Epidermal melanocyte (primary cell): ENCODE data around the gene GUCA2B.

Source experiments
- DNase-seq: peaks from one replicate; pipeline ENCODE4 v3.0.0; 2011; ENCODE audit warnings: low spot score; ENCODE audit not compliant: insufficient read length

Gene GUCA2B

DNA sequence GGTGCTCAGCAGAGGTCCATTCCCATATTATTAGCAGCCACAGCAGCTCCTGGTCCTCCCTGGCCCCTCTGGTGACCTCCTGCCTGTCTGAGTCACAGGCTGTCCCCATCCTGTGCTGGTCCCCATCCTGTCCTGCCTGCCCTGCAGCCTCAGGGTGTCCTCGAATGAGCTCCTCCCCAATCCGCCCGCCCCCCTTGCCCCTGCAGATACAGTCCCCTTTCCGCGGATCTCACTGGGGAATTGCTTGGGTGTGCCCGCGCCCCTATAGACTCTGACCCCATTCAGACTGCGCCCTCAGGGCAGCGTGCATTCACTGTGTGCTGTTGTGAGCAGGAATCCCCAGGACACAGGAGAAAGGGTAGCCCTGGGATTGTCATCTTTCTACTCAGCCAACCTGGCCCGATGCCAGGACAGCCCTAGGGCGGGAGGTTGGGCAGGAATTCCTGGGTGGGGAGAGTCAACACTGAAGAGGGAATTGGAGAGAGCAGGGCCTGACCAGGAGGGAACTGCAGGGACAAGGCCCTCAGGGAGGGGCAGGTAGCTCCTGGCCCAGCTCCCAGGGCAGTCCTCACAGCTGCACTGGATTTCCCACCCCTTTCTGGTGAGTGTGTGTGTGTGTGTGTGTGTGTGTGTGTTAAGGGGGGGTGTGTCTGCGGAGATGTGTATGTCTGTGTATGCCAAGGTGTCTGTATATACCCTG, 12.5 kb downstream of the GUCA2B start:
- no peak for DNase-seq

- no peak for DNase-seq
Observed at GRCh38 chr1:42167611-42168390, 14.6 kb downstream of the GUCA2B start.

DNA sequence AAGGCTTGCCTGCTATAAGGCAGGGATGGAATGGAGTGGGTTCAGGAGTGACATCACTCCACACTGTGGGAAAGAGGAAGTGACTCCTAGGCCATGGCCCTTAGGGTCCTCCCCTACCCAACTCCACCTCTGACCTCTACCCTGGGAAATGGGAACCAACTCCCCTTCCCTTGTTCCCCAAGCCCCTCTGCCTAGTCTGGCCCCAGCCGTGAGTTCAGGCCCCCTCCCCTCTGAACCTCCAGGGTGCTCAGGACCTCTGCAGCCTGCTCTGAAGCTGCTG, 15.1 kb downstream of the GUCA2B start:
- DNase-seq, result no peak

GRCh38 chr1:42168763-42169162, 15.6 kb downstream of the GUCA2B start:
- DNase-seq, result no peak

DNA sequence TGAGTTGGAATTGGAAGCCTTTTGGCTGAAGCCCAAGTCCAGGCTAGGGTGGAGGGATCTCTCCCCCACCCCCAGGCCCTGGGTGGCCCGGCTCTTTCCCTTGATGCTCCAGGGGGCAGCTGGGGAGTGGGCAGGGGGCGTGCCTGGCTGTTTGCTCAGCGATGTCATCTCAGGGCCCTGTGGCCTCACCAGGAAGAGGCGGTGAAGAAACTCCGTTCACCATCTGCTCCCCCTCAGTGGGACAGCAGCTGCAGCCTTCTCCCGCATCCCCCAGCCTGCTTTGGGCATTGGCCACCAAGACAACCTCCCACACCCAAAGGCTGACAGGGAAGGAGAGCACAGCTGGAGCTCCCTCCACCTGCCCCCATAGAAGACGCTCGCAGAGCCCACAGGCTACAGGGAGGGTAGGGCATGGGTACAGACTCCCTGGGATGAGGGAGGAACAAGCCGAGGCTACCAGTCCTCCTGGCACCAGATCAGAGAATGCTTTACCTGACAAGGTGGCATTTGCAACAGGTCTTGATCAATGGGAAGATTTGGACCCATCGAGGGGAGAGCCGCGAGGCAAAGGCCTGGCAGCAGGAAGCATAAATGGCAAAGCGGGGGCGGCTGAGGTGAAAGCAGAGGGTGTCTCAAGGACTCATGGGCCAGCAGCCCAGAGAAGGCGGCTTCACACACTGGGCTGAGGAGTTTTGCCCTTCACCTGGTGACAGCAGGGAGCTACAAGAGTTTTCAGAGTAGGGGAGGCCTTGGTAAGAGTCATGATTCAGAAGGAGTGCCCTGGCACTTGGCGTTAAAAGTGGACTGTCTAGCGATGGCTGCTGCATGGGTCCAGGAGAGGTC, 17.8 kb downstream of the GUCA2B start:
- DNase-seq, result no peak

DNA sequence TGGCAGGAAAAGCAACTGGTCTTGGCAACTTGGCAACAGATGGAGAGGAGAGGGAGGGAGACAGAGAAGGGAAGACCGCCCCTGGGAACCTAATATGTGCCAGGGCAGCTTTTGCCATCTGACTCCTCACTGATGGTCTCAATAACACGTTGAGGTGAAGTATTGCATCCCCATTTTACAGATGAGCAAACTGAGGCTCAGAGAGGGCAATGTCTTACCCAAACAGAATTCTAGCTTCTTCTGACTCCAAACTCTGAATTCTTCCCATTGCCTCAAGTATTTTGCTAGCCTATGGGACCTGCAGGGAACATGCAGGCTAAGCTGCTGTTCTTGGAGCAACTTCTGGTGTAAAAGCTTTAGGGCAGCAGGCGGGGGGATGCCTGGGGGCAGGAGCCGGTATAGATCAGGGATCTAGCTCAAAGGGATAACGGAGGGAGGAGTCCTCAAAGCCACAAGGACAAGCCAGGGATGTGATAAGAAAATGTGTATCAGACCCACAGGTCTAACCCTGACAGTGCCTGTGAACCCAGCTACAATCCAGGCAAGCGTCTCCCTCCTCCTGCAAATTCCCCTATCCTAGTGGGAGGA, 18.6 kb downstream of the GUCA2B start:
- DNase-seq, result no peak

GRCh38 chr1:42172381-42173133, 19.3 kb downstream of the GUCA2B start:
- DNase-seq, result no peak

DNA sequence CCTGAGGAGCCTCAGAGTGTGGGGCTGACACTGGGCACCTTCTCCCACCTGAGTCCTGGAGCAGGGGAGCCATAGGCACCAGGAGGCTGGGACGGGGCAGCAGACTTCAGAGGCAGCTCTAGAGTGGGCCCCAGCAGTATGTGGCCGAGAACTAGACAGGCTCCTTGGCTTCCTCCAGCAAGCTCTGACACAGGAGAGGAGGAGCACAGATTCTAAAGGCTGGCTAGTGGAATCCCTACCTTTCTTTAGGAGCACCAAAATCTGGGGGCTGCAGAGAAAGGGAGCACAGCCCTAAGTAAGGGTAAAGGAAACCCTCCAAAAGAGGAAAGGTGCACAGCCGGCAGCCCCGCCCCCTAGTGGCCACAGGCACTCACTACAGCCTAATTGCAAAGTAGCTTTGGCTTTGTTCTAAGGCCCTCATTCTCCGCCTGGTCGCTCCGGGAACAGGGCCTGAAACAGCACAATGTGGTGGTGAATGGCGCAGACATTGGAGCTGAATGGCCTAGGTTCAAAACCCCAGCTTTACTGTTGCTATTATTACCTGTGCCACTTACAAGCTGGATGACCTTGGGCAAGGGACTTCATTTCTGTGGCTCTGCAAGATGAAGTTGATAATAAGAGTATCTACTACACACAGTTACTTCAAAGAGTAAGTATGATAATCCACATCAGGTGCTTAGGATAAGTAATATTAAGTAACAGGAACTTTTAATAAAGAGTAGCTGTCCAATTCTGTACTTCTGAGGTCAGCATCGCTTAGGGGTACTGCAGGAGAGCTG, 20.1 kb downstream of the GUCA2B start:
- peak; percentile 50 for DNase-seq

DNA sequence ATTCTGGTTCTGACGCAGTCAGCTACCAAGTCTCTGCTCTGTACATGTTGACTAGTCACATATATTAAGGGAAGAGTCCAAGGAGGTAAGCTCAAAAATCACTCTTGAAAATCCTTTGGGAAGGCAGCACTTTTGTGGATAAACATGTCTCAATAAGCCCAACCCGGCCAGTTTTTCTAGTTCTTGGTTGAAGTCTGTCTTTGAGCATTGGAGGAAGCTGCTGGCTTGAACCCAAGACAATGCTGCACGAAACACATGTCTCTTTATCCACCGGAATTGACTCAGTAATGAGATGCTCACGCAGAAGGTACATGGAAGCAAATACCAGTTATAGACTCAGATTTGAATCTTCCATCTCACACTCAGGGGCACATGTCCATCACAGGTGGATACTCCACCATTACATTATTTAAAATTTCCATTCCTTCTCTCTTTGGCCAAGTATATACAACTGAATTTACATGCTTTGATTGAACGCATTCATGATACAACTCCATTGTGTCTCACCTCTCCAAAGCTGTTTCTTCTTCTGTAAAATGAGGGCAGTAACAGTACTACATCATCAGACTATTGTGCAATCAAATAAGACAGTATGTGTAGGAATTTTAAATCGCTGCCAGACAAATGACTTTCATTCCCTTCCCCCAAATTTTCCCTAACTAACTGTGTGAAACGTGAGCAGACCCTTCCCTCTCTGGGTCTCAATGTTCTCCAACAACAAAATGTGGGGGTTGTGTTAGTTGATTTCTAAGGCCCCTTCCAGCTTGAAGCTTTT, 20.9 kb downstream of the GUCA2B start:
- DNase-seq, result no peak

DNA sequence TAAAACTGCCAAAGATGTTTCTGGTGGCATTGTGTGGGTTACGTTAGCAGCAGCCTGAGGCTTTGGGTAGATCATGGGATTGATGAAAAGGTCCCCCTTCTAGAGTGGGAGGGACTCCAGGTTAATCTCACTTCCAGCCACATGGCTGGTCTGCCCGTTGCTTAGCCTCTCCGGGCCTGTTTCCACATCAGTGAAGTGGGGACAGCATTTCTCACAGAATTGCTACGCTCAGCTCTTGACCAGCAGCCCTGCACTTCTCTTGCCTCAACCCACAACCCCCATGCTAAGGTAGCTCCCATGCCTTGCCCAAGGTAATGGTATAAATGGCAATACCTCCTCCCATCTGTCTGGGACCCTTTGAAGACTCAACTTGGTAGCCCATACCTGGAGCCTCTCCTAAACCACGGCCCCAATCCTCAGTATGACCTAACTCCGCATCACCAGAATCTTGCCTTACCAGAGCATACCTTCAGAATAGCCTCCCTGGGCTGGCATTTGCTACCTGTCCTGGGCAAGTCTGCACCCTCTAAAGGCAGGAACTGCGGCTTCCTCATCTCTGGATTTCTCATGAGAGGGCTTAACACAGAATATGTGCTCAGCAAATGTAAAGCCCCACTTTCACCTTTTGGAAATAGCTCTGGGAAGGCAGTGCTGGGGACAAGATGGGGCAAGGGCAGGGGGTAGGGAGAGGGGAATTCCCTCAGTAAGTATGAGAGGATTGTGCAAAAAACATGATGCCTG, 22.3 kb downstream of the GUCA2B start:
- DNase-seq, result no peak

DNA sequence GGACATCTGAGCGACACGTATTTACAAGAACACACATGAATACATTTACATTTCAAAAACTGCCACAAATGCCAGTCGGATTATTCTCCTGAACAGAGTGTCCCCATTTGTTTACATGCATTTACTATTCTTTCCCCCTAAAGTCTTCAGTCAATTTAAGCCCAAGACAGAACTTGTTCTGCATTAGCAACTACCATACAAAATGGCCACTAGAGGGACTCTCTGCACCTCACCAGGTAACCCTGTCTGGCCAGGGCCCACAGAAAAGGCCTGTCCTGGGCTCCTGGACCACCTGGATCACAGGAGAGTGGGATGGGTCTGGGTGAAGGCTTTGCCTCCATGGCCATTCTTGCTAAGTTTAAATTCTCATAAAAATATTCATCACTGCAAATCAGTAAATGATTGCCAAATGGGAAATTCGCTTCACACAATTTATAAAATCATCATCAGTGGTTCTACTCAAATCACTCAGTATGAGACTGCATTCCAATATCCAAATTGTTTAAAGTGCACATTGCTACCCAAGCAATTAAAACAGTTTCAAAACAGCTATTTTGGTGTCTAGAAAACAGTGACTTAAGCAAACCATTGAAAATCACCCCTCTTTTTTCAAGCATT, 23.8 kb downstream of the GUCA2B start:
- DNase-seq, result no peak

GRCh38 chr1:42177541-42177981, 24.4 kb downstream of the GUCA2B start:
- no peak for DNase-seq

GRCh38 chr1:42178249-42178648, 25.0 kb downstream of the GUCA2B start:
- DNase-seq, result no peak

GRCh38 chr1:42179275-42179674, 26.1 kb downstream of the GUCA2B start:
- no peak for DNase-seq

GRCh38 chr1:42179900-42180329, 26.7 kb downstream of the GUCA2B start:
- DNase-seq, result no peak

- DNase-seq, result no peak
Observed at GRCh38 chr1:42181687-42182086, 28.5 kb downstream of the GUCA2B start.

- DNase-seq, result no peak
Observed at GRCh38 chr1:42183210-42183956, 30.2 kb downstream of the GUCA2B start.

DNA sequence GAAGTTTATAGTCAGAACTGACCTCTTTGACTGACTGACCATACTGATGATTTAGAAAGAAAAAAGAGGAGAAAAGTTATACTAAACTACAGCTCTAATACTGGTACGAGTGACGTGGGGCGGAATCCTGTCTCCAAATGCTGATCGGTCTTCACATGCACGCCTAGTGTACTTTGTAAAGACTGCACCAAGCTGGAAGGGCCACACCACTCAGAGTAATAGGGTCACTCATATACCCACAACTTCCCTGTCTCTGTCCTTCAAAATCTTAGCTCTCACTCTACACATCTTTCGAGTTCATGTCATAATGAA, 30.7 kb downstream of the GUCA2B start:
- no peak for DNase-seq
